Loucy (cell line): ENCODE data around the gene TRPT1.

Experiments
- H2AFZ ChIP-seq: fragments of 200-600 bp; sonication (generic); 2 replicates; pipeline ENCODE4 v1.6.0; 2016; ENCODE audit warnings: antibody characterized with exemption, mild to moderate bottlenecking, low read length, moderate library complexity
- H3F3A ChIP-seq: fragments of 200-600 bp; 2 replicates; pipeline ENCODE4 v1.6.0; 2016; ENCODE audit warnings: antibody characterized with exemption, low read depth, mild to moderate bottlenecking
- H3K27me3 ChIP-seq: fragments of 200-600 bp; sonication (generic); 2 replicates; pipeline ENCODE4 v1.6.1; 2014; ENCODE audit warnings: low read length, mild to moderate bottlenecking; ENCODE audit not compliant: insufficient read depth, poor library complexity, severe bottlenecking
- H3K36me3 ChIP-seq: fragments of 200-600 bp; sonication (generic); 2 replicates; pipeline ENCODE4 v1.6.1; 2016; ENCODE audit warnings: low read length; ENCODE audit not compliant: insufficient read depth
- H3K4me1 ChIP-seq: fragments of 200-600 bp; sonication (generic); 2 replicates; pipeline ENCODE4 v1.5.1; 2014; ENCODE audit warnings: low read length, mild to moderate bottlenecking; ENCODE audit not compliant: insufficient read depth, poor library complexity, severe bottlenecking
- H3K4me2 ChIP-seq: fragments of 200-600 bp; sonication (generic); 2 replicates; pipeline ENCODE4 v1.6.0; 2014; ENCODE audit warnings: antibody characterized with exemption, low read length, low read depth, mild to moderate bottlenecking; ENCODE audit not compliant: poor library complexity, severe bottlenecking
- H3K4me3 ChIP-seq: fragments of 200-600 bp; sonication (generic); 2 replicates; pipeline ENCODE4 v1.5.1; 2014; ENCODE audit warnings: low read length, mild to moderate bottlenecking, mixed read lengths; ENCODE audit not compliant: poor library complexity, severe bottlenecking
- H3K79me2 ChIP-seq: fragments of 200-600 bp; sonication (generic); 2 replicates; pipeline ENCODE4 v1.6.1; 2014; ENCODE audit warnings: low read length; ENCODE audit not compliant: insufficient read depth
- H3K9ac ChIP-seq: fragments of 200-600 bp; sonication (generic); 2 replicates; pipeline ENCODE4 v1.6.0; 2014; ENCODE audit warnings: mild to moderate bottlenecking, low read depth, low read length, moderate library complexity; ENCODE audit not compliant: poor library complexity, severe bottlenecking
- H3K9me2 ChIP-seq: fragments of 200-600 bp; sonication (generic); replicated peaks from 2 replicates; pipeline ENCODE4 v1.6.1; 2016; ENCODE audit warnings: low read depth, low read length, mixed read lengths
- H3K9me3 ChIP-seq: fragments of 200-600 bp; sonication (generic); 2 replicates; pipeline ENCODE4 v1.6.1; 2014; ENCODE audit warnings: mild to moderate bottlenecking, antibody characterized with exemption, low read length, low read depth; ENCODE audit not compliant: insufficient read depth
- H4K20me1 ChIP-seq: fragments of 200-600 bp; sonication (generic); 2 replicates; pipeline ENCODE4 v1.6.0; 2014; ENCODE audit warnings: antibody characterized with exemption, low read length, mild to moderate bottlenecking; ENCODE audit not compliant: insufficient read depth, poor library complexity, severe bottlenecking
- CTCF ChIP-seq: fragments of 200-600 bp; sonication (generic); conservative IDR thresholded peaks from 2 replicates; pipeline ENCODE4 v1.5.1; 2014; ENCODE audit warnings: mild to moderate bottlenecking, antibody characterized with exemption, low read length
- EZH2phosphoT487 ChIP-seq: fragments of 200-600 bp; IDR thresholded peaks from 2 replicates; pipeline ENCODE4 v1.6.1; 2018; ENCODE audit warnings: antibody characterized with exemption, mild to moderate bottlenecking, moderate library complexity, borderline replicate concordance

The TRPT1 gene

GRCh38 chr11:64230171-64230984, 4.4 kb upstream of the TRPT1 start, which contains the start of gene DNAJC4:
Gene DNAJC4 (plus strand): TSS chr11:64230548. CDS start chr11:64230855, 307 bp downstream.
- H3K27me3 ChIP-seq: no peaks in the 10 kb centered on the region
- peaks cover 37% of the 10 kb centered on the region for H3K79me2 ChIP-seq
- H2AFZ ChIP-seq: peak within 1 kb of the TSS; percentile 78
- peaks cover 6% of the 10 kb centered on the region; the same call in 1 of the 2 replicates for H3F3A ChIP-seq
- peak within 1 kb of the TSS; percentile 81 for H3K4me2 ChIP-seq
- H3K9me2 ChIP-seq: no peaks in the 10 kb centered on the region
- peak within 1 kb of the TSS; percentile 80 for H3K9ac ChIP-seq
- peak within 1 kb of the TSS; percentile 86 for H3K4me3 ChIP-seq
- no peaks in the 10 kb centered on the region for H3K9me3 ChIP-seq
- peaks cover 28% of the 10 kb centered on the region for H4K20me1 ChIP-seq
- H3K4me1 ChIP-seq: peaks cover 24% of the 10 kb centered on the region
- H3K36me3 ChIP-seq: no peaks in the 10 kb centered on the region
- TF ChIP-seq EZH2phosphoT487 (no peak), CTCF (no peak)

- Histone ChIP-seq H4K20me1 (peaks cover 32% of the 10 kb centered on the region), H3K36me3 (no peaks in the 10 kb centered on the region), H3K4me3 (peak overlapping the region; percentile 86), H3K9me2 (no peaks in the 10 kb centered on the region), H3K27me3 (no peaks in the 10 kb centered on the region), H3K9ac (peak overlapping the region; percentile 80), H3F3A (peaks cover 6% of the 10 kb centered on the region; the same call in 1 of the 2 replicates), H3K4me1 (peaks cover 26% of the 10 kb centered on the region), H3K79me2 (peaks cover 37% of the 10 kb centered on the region), H3K9me3 (no peaks in the 10 kb centered on the region), H2AFZ (0 out of 2 replicates have a peak overlapping the region, but pooled peaks have one; percentile 16), H3K4me2 (peak overlapping the region; percentile 81)
- TF ChIP-seq CTCF: no peak
These were observed 3.8 kb upstream of the TRPT1 start for GRCh38 chr11:64229744-64230170.

GRCh38 chr11:64229090-64229743, 3.2 kb upstream of the TRPT1 start:
- H4K20me1 ChIP-seq: peaks cover 33% of the 10 kb centered on the region
- peaks cover 42% of the 10 kb centered on the region for H3K79me2 ChIP-seq
- TF ChIP-seq CTCF (no peak), EZH2phosphoT487 (no peak)
- H3K27me3 ChIP-seq: no peaks in the 10 kb centered on the region
- no peaks in the 10 kb centered on the region for H3K9me3 ChIP-seq
- no peaks in the 10 kb centered on the region for H3K9me2 ChIP-seq
- H3K4me3 ChIP-seq: no peak overlapping the region
- peak overlapping the region; percentile 81 for H3K4me2 ChIP-seq
- H3F3A ChIP-seq: peaks cover 6% of the 10 kb centered on the region; the same call in 1 of the 2 replicates
- peak overlapping the region; percentile 80 for H3K9ac ChIP-seq
- no peaks in the 10 kb centered on the region for H3K36me3 ChIP-seq
- H2AFZ ChIP-seq: no peak overlapping the region
- H3K4me1 ChIP-seq: peaks cover 27% of the 10 kb centered on the region
